ENCODE results near the gene SPINT4. TPM values are rescaled to one million over a fixed set of nuclear protein-coding genes. Genes with fewer than 3 reads are reported as not detected.
"Not testable (repeated sequence)": the region's sequence is repeated elsewhere in the genome, so short reads cannot be mapped to it uniquely, and the experiment has no call there.

The SPINT4 gene
- total RNA-seq, 4 donors from 2014 or later = not detected

DNA sequence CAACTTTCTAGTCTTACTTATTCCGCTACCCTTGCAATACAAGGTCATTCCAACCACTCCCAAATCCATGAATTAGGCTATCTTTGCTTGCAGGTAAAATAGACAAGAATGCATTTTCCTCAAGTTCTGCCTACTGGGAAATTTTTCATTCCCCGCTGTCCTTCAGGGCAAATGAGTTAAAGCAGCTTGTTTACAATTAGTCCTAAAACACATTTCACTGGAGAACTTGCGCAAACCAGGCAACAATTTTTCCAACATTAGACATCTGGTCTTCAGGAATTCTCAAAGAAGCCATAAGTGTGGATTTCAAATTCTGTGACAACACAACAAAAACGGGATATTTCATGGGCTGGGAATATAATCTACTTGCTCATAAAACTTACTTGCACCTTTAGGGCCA is 20.4 kb downstream of the SPINT4 start:
- no peak for DNase-seq (ENCODE audit: low spot score)
- no peak for ATAC-seq (ENCODE audit: low FRiP score)
- TF ChIP-seq, protein P1, sequence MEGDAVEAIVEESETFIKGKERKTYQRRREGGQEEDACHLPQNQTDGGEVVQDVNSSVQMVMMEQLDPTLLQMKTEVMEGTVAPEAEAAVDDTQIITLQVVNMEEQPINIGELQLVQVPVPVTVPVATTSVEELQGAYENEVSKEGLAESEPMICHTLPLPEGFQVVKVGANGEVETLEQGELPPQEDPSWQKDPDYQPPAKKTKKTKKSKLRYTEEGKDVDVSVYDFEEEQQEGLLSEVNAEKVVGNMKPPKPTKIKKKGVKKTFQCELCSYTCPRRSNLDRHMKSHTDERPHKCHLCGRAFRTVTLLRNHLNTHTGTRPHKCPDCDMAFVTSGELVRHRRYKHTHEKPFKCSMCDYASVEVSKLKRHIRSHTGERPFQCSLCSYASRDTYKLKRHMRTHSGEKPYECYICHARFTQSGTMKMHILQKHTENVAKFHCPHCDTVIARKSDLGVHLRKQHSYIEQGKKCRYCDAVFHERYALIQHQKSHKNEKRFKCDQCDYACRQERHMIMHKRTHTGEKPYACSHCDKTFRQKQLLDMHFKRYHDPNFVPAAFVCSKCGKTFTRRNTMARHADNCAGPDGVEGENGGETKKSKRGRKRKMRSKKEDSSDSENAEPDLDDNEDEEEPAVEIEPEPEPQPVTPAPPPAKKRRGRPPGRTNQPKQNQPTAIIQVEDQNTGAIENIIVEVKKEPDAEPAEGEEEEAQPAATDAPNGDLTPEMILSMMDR (IDR thresholded peaks at IDR 0.05) = no peak

DNA sequence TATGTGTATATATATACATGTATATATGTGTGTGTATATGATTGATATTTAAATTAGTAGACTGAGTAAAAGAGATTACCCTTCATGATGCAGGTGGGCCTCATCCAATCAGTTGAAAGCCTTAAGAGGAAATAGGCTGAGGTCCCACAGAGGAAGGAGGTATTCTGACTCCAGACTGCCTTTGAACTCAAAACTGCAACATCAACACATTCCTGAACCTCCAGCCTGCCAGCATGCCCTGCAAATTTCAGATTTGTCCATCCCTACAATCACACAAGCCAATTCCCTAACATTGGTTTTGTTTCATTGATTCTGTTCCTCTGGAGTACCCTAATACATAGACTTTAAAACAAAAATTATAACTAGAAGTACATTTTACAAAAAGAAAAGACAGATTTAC is 22.9 kb downstream of the SPINT4 start:
- TF ChIP-seq, protein P1 (IDR thresholded peaks at IDR 0.05) = no peak
- no peak for ATAC-seq (ENCODE audit: low FRiP score)
- no peak for DNase-seq (ENCODE audit: low spot score)

DNA sequence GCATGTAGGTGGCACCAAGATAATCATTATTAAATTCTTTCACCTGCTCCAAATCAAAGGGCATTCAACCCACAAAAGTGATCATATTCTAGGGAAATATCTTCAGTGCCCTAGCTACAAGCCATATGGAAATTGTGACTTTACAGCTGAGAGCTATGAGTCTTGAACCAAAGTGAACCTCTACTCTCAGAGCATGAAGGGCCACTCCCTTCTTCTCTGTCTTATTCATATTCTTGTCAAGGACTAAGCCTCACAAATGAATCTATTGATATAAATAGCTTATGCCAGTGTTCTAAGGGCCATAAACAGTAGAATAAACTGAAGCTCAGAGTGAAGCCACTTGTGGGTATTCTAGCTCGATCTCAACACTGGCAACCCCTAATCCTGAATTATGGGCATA is 29.6 kb downstream of the SPINT4 start:
- no peak for DNase-seq (ENCODE audit: low spot score)
- ATAC-seq (ENCODE audit: low FRiP score) = no peak
- TF ChIP-seq, protein P1 (IDR thresholded peaks at IDR 0.05) = no peak

DNA sequence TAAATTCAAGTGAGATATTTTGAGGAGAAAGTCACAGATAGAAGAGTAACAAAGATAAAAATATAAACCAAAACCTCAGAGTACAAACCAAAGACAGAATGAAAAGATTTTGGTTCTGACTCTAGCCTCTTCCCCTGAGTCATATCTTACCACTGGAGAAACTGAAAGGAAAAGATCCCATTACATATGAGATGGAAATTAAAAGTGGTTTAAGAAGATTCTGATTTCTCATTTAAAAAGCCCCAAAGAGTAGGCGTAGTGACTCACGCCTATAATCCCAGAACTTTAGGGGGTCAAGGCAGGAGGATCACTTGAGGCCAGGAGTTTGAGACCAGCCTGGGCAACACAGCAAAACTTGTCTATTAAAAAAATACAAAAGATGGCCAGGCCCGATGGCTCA is 30.6 kb downstream of the SPINT4 start:
- ATAC-seq (ENCODE audit: low FRiP score) = no peak
- TF ChIP-seq, protein P1 (IDR thresholded peaks at IDR 0.05) = no peak

DNA sequence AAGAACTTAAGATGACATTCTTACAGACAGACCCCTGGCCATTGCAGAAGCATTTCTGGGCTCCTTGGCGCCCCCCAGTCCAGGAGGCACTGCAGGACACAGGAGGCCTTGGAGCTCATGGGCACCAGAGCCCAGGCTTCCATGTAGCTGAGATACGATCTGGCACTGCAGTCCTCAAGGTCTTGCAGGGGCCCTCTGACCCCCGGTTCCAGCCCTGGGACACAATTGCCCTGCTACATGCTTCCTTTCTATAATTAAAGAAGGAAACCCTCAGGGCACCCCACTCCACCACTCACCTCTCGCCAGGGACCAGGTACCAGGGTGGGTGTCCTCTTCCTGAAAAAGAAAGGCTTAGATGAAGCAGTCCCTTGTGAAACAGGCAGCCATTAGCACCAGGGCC is 35.9 kb downstream of the SPINT4 start:
- ATAC-seq (ENCODE audit: low FRiP score) = no peak
- TF ChIP-seq, protein P1 (IDR thresholded peaks at IDR 0.05) = no peak
- no peak for DNase-seq (ENCODE audit: low spot score)

More for the DNA sequence above, 30.6 kb downstream of the SPINT4 start:
- no peak for DNase-seq (ENCODE audit: low spot score)

DNA sequence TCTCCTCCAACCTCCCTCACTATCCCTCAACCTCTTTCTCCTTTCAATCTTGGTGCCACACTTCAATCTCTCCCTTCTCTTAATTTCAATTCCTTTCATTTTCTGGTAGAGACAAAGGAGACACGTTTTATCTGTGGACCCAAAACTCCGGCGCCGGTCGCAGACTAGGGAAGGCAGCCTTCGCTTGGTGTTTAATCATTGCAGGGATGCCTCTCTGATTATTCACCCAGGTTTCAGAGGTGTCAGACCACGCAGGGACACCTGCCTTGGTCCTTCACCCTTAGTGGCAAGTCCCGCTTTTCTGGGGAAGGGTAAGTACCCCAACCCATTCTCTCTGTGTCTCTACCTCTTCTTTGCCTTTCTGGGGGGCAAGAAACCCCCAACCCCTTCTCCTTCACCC is 37.8 kb downstream of the SPINT4 start:
- not testable (repeated sequence) for DNase-seq (ENCODE audit: low spot score); ATAC-seq (ENCODE audit: low FRiP score)

DNA sequence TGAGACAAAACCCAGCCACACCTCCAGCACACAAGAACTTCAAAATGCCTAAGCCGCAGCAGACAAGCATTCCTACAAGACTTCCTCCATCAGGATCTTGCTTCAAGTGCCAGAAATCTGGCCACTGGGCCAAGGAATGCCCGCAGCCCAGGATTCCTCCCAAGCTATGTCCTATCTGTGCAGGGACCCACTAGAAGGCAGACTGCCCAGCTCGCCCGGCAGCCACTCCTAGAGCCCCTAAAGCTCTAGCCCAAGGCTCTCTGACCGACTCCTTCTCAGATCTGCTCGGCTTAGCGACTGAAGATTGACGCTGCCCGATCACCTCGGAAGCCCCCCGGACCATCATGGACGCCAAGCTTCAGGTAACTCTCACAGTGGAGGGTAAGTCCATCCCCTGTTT is 39.8 kb downstream of the SPINT4 start:
- DNase-seq (ENCODE audit: low spot score) = not testable (repeated sequence)

DNA sequence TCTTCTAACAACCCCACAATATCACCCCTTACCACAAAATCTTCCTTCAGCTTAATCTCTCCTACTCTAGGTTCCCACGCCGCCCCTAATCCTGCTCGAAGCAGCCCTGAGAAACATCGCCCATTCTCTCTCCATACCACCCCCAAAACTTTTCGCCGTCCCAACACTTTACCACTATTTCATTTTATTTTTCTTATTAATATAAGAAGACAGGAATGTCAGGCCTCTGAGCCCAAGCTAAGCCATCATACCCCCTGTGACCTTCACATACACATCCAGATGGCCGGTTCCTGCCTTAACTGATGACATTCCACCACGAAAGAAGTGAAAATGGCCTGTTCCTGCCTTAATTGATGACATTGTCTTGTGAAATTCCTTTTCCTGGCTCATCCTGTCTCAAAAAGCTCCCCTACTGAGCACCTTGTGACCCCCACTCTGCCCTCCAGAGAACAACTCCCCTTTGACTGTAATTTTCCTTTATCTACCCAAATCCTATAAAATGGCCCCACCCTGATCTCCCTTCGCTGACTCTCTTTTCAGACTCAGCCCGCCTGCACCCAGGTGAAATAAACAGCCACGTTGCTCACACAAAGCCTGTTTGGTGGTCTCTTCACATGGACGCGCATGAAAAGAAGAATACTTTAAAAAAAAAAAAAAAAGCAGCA is 42.6 kb downstream of the SPINT4 start:
- not testable (repeated sequence) for DNase-seq (ENCODE audit: low spot score); ATAC-seq (ENCODE audit: low FRiP score)

More for the DNA sequence above, 39.8 kb downstream of the SPINT4 start:
- ATAC-seq (ENCODE audit: low FRiP score) = not testable (repeated sequence)

All from omental fat pad (tissue), 4 donors.